ENCODE results near the gene AUNIP.

The AUNIP gene

GRCh38 chr1:25787760-25788166 lies 71.5 kb downstream of the AUNIP start:
- no peak for DNase-seq

DNA sequence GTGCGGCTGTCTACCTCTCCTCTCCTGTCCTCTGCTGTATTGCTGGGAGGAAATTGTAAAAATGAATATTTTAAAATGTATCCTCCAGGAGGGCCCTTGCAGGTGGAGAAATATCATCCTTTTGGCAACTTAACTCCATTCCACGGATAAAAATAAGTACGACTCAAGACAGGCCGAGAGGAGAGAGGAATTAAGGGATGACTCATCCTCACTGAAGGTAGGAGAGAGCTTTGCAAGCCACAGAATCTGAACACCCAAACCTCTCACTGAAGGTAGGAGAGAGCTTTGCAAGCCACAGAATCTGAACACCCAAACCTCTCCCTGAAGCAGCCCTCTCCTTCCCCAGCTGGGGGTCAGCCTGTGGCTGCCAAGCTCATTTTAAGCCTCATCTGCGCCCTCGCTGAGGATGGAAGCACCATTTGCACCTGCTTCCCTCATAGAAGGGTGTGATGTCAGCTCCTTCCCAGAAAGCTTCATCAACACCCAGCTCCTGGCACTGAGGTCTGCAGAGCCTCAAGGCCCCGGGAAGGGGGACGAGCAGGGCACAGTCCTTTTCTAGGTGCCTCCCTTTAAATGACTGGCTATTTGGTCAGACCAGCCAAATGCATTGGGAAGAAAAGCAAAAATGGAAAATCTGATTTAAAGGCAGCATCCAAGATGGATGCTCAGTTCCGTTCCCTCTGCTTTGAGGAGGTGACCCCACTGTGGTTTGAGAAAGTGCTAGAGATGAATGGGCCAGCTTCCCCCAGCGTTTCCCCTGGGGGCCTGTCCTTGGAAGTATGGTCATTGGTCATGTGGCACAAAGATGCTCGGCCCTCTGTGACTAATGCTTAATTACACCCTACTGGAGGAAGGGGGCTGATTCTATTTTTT lies 72.1 kb downstream of the AUNIP start:
- no peak for DNase-seq

DNA sequence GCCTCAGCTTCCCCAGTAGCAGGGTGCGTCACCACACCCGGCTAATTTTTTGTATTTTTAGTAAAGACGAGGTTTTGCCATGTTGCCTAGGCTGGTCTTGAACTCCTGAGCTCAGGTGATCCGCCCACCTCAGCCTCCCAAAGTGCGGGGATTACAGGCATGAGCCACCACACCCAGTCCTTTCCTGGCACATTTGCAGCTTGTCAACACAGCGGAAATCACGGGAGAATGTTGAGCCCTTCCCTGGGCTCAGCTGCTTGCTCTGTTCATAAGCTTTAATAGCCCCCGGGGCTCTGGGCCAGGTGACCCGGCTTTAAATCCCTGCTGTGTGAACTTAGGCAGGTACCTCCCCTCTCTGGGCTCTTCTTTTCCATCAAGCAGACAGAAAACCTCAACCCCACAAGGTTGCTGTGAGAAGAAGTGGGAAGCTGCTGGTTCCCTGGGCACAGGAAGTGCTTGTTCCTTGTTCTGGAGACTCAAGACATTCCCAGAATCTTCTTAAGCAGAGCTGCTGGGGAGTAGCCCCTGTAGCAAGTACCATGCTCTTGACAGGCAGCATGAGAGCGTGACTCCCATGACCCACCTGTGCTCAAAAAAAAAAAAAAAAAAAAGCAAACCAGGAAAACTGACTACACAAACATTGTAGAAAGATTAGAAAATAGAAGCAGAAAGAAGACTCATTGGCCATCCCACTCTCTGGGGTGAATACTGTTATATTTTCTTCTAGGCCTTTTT lies 73.8 kb downstream of the AUNIP start:
- no peak for DNase-seq

- no peak for DNase-seq
These were observed 74.6 kb downstream of the AUNIP start for GRCh38 chr1:25784575-25785051.

Data from cortex of kidney (tissue), 1 donor.